Measurements from ENCODE around the gene BCAS3.
A peak's percentile ranks its signal among the peaks of the same experiment; 100 is the strongest.

BCAS3 gene

DNA sequence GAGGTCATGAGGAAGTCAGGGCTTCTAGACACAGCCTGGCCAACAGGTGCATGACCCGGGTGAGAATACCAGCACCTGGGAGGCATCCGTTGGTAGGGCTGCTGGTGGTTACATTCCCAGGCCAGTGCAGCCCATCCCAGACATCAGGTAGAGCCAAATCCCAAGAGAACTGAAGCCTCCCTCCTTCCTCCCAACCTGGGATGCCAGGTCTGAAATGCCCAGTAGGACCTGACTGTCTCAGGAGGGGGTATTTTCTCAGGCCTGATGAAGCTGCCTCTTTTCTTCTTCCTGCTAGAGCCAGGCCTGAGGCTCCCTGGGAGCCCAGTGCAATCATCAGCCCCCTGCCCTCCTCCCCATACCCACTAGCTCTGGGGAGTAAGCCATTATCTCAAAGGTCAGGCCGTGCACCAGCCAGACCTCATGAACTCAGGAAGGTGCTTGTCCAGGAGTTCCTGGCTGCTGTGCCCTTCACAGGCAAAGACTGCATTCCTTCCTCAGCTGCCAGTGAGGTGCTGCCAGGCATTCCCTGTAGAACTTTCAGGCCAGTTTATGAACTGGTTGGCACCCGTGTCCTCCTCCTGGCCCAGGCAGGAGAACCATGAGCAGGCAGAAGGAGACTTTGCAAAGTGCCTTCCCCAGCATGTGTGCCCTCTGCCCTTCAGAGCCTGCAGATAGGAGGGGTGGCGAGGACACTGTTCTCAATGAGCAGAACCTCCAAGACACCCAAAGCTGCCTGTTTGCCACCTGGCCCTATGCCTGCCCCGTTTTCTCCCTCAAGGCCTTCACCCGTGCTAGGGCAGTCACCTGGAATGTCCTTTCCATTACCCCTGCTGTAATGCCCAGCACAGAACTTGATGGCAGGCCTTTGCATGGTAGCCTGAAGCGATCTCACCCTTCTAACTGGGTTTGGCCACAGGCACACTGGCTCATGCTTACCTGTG is 729.6 kb downstream of the BCAS3 start:
- DNase-seq = no peak

DNA sequence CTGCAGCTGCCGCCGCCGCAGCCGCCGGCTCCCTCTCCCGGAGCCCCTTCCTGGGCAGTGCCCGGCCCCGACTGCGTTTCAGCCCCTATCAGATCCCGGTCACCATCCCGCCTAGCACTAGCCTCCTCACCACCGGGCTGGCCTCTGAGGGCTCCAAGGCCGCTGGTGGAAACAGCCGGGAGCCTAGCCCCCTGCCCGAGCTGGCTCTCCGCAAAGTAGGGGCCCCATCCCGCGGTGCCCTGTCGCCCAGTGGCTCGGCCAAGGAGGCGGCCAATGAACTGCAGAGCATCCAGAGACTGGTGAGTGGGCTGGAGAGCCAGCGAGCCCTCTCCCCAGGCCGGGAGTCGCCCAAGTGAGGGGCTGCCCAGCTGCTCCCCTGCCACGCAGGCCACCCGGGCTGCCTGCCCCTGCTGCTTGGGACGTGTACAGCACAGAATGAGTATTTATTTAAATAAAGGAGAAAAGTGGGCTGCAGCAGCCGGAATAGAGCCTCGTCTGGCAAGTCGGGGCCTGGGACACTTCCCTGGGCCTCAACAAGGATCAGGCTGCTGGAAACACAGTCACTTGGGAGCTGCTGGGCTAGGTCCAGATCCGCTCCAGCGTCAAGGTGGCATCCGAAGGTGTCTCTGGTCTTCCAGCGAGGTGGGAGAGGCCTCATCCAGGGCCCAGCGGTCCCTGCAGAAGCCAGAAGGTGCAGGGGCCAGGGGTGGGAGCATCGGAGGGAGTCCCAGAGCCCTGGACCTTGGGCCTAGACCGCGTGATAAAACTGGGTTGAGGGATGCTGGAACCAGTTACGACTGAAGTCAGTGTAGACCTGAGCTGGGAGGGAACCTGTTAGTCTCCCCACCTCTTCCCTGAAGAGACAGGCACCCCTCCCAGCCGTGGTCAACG is 730.7 kb downstream of the BCAS3 start:
- DNase-seq = no peak

DNA sequence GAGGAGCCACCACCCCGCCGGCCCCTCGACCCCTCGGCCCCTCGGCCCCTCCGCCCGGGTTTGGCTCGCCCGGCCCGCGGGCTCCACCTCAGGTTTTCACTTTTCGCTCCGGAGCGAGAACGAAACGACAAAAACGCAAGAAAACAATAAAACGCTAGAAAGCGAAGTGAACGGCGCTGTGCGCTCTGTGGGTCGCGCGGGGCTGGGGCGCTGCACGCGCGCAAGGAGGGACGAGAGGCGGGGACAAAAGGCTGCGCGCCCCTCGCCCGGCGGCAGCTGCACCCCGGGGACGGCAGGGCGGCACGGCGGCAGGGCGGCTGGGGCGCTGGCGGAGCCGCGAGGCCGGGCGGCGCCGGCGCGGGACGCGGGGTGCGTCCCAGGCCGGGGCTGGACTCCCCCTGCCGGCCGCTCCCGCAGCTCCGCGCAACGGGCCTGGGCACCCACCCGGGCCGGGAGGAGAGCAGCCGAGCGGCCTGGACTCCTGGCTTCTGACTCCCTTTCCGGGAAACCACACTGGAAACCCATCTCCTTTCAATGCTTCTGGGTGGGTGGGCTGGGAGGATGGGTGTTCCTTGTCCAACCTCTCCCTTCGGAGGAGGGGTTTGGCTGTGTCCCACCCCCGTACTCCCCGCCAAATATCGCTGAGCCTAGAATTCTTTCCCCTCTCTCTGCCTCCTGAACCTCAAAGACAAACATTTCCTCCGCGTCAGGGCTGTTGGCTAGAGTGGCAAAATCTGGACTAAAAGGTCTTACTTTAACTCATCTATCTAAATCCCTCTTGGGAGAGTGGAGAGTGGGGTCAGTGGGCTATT is 731.9 kb downstream of the BCAS3 start:
- no peak for DNase-seq

DNA sequence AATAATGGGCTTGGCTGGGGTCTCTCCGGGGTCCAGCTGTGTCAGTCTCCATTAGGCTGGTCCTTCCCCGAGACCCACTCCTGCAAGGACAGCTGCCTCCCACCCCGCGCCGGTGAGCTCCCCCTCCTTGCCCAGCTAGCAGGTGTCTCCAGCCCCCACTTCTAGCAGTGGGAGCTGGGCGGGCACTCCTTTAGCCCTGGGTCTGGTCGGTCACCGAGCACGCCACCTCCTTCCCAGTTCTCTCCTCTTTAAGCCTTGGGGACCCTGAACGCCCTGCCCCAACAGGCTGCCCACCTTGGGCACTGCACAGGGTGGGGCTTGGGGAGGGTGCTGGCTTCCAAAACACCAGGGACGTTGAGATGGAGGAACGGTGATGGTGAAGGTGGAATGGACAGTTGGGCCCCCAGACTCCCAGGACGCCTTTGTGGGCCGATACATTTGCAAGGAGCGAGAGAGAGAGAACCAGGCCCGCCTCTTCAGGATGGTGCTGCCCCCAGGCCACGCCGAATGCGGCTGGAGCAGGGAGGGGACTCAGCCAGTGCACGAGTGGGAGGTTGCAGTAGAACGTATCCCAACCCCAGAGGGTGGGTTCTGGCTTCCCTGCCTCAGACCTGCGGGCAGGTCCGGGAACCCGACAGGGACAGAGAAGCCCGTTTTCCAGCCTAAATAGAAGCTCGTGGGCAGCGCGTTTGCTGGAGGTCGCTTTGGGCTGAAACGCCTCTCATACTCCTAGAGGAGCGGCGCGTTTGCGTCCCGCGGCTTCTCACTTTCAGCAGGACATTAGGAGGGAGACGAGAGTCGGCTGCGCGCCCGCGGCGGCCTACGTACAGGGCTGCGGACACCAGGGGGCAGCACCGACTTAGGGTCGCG is 732.7 kb downstream of the BCAS3 start:
- peak; percentile 70 for DNase-seq

DNA sequence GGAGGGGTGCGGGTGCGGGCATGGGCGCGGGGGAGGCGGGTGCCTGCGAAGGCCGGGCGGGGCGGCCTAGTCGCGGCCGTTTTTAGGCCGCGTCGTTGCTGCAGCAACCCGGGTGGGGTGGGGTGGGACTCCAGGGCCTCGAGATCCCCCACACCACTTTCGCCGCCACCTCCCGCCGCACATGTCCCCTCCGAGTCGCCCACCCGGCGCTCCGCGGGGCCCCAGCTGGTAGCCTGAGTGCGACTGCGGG is 733.3 kb downstream of the BCAS3 start:
- no peak for DNase-seq

DNA sequence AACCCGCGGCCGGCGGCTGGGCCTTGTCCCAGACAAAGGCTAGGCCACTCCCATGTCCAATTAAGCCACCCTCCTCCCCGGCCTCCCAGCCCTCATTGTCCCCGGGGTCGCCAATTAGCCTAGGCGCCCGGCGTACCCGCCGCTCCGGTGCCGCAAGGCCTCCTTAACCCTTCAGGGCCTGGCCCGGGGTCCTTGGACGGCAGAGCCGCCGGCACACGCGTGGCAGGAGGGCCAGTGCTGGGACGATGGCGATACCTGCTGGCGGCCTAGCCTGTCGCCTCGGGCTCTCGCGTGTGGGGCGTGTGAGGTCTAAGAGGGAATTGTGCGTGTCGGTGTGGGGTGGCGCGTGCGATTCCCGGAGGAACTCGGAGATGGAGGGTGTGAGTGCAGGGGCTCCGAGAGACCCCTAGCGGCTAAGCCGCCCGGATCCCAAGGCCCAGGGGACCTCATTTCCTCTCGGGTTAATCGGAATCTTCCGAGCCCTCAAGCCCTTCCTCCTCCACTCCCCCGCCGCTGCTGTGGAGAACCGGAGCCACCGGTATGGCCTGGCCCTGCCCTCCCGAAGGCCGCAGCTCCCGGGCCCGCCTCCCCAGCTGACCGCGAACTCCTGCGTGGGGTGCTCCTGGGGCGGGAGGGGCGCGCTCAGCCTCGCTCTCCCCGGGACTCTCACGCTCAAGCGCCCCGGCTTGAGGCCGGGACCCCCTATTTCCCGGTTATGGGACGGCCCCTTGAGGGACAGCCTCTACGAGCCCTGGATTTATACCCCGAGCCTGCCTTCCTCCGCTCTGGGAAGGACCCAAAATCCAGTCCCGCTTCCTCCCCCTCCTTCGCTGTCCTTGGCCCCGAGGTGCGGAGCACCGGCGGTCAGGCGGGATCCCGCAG is 733.9 kb downstream of the BCAS3 start:
- no peak for DNase-seq

DNA sequence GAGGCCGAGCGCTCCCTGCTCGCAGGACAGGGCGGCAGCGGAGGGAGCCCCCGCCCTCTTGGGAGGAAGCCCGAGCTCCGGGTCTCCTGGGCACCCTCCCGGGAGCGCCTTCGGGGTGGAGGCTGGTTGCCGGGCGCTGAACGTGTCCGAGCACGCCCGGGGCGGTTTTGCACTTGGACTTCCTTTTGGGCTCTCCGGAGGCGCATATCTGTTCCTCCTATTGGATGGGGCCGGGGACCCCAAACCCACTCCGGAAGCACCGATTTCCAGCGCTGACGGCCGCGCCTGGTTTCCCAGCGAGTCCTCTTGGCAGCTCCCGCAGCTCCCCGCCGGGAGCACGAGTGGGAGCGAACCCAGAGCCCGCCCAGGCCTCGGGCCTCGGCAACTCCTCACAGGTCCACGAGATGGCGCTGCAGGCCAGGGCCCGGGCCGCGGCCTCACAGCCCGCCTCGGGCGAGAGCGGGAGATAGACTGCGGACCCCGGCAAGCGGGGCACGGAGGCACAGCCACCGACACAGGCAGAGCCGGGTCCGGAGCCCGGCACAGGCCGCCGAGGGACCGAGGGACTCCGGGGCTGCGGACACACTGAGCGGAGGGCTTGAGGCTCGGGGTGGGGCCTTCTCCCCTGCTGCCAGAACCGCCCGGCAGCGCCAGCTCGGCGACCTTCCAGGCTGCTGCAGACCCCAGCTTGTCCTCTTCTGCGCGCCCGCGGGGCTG is 734.6 kb downstream of the BCAS3 start:
- peak; percentile 69 for DNase-seq

DNA sequence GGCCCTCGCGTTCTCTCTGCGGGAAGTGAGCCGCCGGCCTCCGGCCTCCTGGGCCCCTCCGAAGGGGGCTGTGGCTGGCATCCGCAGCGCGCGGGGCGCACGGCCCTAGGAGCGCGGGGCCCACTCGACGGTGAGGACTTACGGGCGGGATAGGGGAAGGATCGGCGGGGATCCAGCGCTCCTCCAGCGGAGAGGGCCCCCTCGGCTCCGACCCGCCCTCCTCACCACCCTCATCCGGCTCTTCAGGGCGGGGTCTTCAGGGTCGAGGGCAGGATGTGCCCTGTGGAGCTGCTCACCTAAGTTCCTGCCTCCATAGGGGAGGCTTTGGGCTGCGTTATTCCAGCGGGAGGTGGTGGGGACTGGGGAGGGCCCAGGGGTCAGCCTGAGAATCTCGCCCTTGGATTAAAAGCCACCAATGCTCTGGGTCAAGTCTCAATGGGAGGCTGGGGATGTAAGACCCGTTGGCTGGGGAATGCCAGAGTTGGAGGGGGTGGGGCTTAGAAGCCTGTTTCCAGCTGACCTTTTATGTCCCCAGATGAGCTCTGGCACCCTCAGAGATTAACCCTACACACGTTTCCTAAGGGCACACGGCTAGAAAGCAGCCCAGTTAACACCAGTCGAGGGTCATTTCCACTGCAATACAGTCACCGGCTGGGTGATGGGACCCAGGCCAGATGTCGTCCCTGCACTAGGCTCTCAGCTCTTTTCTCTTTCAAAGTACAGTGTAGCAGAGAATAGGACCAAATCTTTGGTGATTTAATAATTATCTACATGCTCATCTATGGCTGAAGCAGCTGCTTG is 735.4 kb downstream of the BCAS3 start:
- no peak for DNase-seq

DNA sequence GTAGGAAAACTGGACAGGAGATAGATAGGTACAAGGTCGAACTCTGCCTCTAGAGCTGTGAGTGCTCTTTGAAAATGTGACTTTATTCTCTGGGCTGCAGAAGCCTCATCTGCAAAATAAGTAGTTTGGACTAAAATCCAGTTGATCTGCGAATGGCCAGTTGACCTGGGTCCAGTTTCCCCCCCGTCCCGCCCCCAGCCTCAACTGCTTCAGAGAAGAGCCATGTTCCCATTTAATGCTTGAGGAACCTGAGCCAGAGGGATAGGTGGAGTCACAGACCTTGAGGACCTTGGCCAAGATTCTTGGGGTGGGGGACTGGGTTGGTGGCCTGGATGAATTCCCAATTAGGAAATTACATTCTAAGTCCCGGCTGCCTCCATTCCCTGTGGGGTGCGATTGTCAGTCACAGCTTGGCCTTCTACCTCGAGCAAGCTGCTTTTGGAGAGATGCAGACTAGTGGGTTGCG is 736.0 kb downstream of the BCAS3 start:
- DNase-seq = no peak

DNA sequence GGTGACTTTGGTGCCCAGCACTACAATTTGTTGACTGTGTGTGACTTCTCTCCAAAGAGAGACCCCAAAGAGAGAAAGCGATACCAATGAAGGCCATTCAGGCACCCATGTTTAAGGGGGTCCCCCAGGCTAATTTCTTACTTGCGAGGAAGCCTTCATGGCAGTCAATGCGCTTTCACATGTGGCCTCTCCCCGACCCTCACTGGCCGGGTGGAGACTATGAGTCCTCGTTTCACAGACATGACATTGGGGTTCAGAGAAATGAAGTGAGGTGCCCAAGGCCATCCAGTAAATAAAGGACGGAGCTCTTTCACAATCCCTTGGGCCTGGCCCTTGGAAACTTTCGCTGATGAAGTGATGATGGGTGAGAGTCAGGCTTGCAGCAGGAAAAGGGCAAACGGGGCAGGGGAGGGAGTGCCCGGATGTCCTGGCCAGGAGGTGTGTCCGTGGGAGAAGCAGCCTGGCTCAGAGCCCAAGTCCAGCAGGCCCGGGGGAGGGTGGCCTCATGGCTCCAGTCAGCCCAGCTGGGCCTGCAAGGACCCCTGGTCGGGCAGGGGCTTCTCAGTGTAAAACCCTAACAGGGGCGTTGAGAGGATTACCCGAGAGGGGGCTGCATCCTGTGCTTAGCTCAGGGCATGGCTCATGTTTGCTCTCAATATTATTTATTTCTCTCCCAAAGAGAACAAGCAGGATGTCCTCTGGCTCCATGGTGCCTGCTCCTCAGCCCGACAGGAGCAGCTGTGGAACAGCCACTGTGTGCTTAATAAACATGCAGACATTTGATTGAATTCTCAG is 736.7 kb downstream of the BCAS3 start:
- no peak for DNase-seq

DNA sequence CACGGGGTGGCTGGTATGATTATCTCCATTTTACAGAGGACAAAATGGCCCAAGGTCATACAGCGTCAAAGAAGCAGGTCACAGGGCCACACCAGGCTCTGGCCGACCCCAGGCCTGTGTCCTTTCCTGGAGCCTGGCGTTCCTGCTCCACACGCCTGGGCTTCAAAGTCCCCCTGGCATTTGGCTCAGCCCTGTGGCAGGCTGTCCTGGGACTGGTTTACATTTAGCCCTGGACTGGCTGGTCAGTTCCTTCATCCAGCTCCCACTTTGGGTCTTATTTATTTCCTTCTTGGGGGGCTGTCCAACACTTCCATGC is 737.2 kb downstream of the BCAS3 start:
- no peak for DNase-seq

DNA sequence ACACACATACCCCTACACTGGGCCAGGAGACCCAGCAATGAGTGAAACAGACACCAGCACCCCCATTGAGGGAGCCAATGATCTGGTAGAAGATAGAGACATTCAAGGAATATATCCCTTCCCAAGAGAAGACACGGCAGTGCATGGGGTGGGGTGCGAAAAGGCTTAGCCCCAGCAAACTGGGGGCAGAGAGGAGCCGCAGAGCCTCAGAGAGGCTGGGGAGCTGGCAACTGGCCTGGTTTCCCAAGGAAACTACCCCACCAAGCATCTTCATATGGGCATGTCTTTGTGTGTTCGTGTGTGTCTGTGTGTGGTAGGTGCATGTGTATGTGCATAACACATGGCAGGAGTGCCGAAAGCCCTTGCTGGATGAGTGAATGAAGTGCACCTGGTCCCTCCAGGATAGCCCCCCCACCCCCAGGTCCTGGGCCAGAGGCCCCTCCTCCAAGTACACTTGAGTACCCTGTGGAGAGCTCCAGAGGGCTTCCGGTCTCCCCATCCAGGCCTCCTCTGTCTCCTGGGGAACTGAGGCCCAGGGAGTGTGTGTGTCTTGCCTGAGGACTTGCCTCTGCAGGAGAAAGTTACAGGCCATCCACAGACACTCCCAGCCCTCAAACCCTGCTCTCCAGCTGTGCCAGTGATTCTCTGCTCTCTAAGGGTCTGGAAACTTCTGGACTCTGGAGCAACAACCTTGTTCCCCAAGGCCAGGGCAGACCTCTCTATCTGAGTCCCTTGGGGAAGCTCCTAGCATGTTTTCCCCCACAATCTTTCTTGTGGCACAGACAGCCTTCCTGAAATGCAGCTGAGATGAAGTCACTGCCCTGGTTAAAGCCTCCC is 737.9 kb downstream of the BCAS3 start:
- DNase-seq = no peak

DNA sequence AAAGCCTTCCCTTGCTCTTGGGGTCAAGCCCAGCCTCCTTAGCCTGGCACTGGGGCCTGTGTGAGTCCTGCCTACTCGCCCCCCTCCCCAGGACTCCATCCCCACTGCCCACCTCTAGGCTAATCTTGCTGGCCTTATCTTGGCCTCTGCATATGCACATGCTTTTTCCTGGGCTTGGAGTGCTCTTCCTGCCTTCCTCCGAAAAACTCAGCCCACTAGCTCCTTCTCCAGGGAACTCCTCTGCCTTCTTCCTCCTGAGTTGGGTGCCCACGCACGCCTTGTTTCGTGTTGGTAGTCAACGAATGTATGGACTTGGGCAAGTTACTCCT is 738.5 kb downstream of the BCAS3 start:
- no peak for DNase-seq

DNA sequence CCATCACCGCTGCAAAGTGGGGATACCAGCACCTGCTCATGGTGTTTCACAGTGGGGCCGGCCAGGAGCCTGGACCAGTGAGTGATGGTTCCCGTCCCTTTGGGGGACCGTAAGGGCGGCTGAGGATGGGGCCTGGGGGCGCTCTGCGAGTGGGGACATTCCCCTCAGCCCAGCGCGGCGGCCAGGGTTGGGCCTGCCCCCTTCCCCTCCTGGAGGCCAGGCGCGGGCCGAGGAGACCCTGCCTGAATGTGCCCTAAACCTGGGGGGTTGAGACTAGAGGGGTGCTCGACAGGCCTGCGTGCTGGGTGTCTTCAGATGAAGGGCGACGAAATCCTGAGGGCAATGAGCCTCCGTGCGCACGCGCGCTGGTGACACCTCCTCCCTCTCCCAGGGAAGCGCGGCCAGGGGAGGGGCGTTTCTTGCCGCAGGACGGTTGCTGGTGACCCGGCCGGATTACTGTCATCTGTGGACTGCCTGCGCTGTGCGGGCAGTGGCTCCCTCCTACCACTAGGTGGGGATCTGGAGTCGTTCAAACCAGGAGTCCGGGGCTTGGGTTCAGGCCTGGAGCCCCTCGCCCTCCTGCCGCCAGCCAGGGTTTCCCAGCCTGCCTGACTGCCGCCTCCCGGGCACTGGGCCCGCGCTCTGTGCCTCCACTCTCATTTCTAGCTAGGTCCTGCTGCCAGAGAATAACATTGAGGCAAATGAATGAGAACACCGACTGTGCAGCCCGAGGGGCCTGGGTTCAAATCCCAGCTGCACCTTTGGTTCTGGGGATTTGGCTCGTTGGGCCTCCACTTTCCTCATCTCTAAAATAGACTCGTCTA is 739.1 kb downstream of the BCAS3 start:
- DNase-seq = peak; percentile 64

DNA sequence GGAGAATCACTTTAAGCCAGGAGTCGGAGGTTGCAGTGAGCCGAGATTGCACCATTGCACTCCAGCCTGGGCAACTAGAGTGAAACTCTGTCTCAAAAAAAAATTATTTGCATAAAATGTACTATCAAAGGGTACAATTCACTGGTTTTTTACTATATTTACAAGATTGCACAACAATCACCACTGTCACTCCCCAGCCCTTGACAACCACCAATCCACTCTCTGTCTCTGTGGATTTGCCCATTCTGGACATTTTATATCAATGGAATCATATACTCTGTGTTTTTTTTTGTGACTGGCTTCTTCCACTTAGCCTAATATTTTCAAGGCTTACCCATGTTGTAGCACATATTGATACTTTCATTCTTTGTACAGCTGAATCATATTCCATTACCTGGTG is 740.8 kb downstream of the BCAS3 start:
- DNase-seq = no peak

DNA sequence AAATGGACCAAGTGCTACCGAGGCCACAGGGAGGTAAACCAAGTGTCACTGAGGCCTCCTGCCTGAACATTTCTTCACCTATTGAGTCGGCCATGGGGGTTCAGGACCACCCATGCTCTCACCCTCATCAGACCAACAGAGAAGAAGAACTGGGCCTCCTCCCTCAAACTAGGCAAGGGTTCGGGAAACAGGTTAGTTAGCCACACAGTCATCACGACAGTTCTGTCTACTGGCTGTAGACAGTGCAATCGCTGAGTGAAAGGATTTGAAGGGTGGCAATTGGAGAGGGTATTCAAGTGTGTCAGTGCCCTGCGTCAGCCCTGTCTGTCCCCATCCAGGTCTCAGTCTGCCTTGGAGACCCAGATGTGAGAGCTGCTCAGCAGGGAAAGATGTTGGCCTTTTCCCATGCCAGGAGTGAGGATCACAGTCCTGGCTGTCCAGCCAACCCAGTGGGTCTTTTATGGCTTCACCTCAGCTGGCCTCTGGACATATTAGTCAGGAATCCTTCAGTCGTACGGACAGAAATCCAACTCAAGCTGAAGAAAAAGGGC is 741.9 kb downstream of the BCAS3 start:
- no peak for DNase-seq

DNA sequence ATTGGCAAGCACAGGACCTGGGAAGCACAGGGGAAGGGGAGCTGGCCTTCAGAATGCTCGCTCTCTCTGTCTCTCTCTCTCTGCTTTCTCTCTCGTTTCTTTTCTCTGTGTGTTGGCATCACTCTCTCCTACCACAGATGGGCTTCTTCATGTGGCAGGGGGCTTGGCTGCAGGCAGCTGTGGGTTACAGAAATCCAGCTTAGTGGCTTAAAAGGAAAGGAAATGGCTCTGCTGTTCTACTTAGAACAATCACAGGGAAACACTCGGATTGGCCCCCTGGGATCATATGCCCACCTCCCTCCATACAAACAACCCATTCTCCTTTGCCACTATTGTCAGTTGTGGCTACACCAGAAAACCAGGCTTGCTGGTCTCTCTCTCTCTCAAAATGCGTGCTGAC is 742.4 kb downstream of the BCAS3 start:
- no peak for DNase-seq
